ENCODE results near the gene LKAAEAR1. TPM values are rescaled to one million over a fixed set of nuclear protein-coding genes. Genes with fewer than 3 reads are reported as not detected.

The LKAAEAR1 gene
- total and polyA plus RNA-seq, 2 of the 13 experiments (the other 11 are each of a cell fraction or from before 2014, with no cell fraction given): not detected

DNA sequence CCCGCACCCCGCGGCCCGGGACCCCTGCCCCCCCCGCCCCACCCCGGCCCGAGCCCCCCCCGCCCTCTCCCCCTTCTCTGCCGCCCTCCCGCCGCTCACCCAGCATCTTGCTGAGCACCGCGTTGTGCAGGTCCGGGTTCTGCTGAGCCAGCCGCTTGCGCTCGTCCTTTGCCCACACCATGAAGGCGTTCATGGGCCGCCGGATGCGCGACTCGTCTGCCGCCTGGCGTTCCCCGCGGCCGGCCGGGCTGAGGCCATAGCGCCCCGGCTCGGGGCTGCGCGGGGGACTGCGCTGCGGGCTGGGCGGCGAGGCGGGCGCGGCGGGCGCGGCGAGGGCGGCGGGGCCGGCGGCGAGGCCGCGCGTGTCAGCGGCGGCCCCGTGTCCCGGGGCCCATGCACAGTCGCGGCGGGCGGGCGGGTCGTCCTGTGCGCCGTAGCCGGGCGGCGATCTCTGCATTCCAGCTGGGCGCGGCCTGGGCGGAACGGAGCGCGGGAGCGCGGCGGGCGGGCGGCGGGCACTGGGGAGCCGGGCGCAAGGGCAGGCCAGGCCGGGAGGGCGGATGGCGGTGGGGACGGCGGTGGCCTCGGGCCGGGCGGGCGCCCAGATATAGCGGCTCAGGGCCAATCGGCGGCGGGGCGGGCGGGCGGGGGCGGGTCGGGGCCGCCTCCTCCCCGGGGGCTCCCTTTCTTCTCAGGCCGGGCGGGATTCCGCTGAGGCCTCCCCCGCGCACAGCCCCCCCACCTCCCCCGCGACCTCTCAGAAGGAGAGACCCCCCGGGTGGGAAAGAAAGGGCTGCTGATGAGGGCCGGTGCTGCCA is 34.9 kb downstream of the LKAAEAR1 start, which contains the start of gene SOX18 (continued):
- TF ChIP-seq EP300 (IDR thresholded peaks at IDR 0.05; ENCODE audit: low read depth in 2 of 2, low read length in 2 of 2) (no peak), EP300 (CRISPR knock-in tag; IDR thresholded peaks at IDR 0.05; ENCODE audit: borderline replicate concordance) (no peak), USF2 (IDR thresholded peaks at IDR 0.05; ENCODE audit: low read depth, low read length) (no peak), USF2 (CRISPR knock-in tag; IDR thresholded peaks at IDR 0.05; ENCODE audit: borderline replicate concordance) (no peak), ZBTB7B (CRISPR knock-in tag; IDR thresholded peaks at IDR 0.05) (no peak), ZBTB7A (CRISPR knock-in tag; IDR thresholded peaks at IDR 0.05) (no peak), SAFB2 (CRISPR knock-in tag; IDR thresholded peaks at IDR 0.05; ENCODE audit: borderline replicate concordance, low read depth) (no peak), PITX1 (CRISPR knock-in tag; IDR thresholded peaks at IDR 0.05) (no peak), ZEB1 (IDR thresholded peaks at IDR 0.05; ENCODE audit: insufficient replicate concordance, low read depth) (no peak), POLR2AphosphoS2 (IDR thresholded peaks at IDR 0.05; ENCODE audit: low read depth, low read length) (no peak), ZNF251 (CRISPR knock-in tag; IDR thresholded peaks at IDR 0.05) (no peak), TBX3 (IDR thresholded peaks at IDR 0.05; ENCODE audit: borderline replicate concordance) (no peak), ZNF616 (CRISPR knock-in tag; IDR thresholded peaks at IDR 0.05; ENCODE audit: low read depth) (no peak), ZNF614 (CRISPR knock-in tag; IDR thresholded peaks at IDR 0.05; ENCODE audit: borderline replicate concordance) (no peak), RFX1 (IDR thresholded peaks at IDR 0.05) (no peak), FOXK1 (CRISPR knock-in tag; IDR thresholded peaks at IDR 0.05; ENCODE audit: borderline replicate concordance, low read depth) (no peak), SRSF1 (optimal IDR thresholded peaks at IDR 0.05; ENCODE audit: low read depth, low read length) (no peak), BCL6 (CRISPR knock-in tag; IDR thresholded peaks at IDR 0.05) (no peak), KDM4B (CRISPR knock-in tag; IDR thresholded peaks at IDR 0.05) (no peak), ZBTB49 (CRISPR knock-in tag; IDR thresholded peaks at IDR 0.05; ENCODE audit: borderline replicate concordance) (no peak), MBD4 (IDR thresholded peaks at IDR 0.05; ENCODE audit: borderline replicate concordance, low read length) (no peak), ZFP41 (CRISPR knock-in tag; IDR thresholded peaks at IDR 0.05; ENCODE audit: borderline replicate concordance) (no peak)
- TF ChIP-seq, protein P1, sequence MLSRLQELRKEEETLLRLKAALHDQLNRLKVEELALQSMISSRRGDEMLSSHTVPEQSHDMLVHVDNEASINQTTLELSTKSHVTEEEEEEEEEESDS (CRISPR knock-in tag; IDR thresholded peaks at IDR 0.05; ENCODE audit: borderline replicate concordance): no peak
- TF ChIP-seq, protein P2, sequence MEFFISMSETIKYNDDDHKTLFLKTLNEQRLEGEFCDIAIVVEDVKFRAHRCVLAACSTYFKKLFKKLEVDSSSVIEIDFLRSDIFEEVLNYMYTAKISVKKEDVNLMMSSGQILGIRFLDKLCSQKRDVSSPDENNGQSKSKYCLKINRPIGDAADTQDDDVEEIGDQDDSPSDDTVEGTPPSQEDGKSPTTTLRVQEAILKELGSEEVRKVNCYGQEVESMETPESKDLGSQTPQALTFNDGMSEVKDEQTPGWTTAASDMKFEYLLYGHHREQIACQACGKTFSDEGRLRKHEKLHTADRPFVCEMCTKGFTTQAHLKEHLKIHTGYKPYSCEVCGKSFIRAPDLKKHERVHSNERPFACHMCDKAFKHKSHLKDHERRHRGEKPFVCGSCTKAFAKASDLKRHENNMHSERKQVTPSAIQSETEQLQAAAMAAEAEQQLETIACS (CRISPR knock-in tag; IDR thresholded peaks at IDR 0.05): peak; percentile 66

Data from HepG2 (cell line).